A549 treated with GW870086 at 1 μM for 4 hours (cell line): ENCODE data around the gene LILRB5. TPM values are rescaled to one million over a fixed set of nuclear protein-coding genes. Genes with fewer than 3 reads are reported as not detected.

ENCODE experiments used
- total RNA-seq: library from RNA; stranded (reverse); fragments of 200-300 nt; extraction: Qiagen RNA extraction; gene quantifications from 5 replicates; pipeline ENCODE4 v1.2.3, GENCODE V29; 2022; ENCODE audit warnings: low read depth

The LILRB5 gene
- 0.05 to 0.15 TPM (median 0.05 TPM) in 4 of 5 replicates, not detected in the other for total RNA-seq

GRCh38 chr19:54257116-54257480 is at the start of gene LILRB5:
TSS of gene LILRB5 (minus strand) at chr19:54257273. CDS start at chr19:54257193, 80 bp downstream.

DNA sequence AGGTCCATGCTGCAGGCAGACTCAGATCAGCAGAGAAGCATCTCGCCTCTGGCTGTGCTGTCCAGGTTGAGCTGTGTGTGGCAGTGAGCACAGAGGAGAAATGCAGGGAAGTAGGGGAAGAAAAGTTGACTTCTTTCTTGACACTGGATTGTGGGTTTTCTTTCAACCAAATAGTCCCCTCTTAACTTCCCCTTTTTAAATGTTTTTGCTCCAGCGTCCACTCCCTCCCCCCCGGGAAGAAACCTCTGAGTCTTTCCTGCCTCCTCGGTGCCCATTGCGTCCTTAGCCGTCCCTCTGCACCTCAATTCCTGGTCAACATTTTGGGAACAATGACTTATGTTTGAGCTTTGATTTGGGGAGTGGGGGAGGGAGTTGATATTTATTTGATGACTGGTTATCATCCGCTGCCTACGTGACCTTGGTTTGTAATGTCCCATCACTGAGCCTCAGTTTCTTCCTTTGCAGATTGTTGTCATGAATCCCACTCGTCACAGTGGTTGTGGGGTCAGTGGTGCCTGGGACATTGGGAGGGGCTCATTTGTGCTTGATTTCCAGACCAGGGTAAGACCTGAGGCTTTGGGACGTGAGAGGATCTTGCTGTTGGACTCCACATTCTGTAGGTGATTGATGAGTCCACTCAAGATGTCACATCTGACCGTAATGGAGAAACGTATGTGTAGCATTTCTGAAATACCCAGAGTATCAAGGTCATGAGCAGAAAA is 24.1 kb upstream of the LILRB5 start, which contains the start of gene LILRB2:
TSS of gene LILRB2 (minus strand) at position 104 of the 722 bp plus-strand sequence. CDS start 614 bp downstream, outside the sequence.

GRCh38 chr19:54242646-54243045 is 14.4 kb downstream of the LILRB5 start, which contains the start of gene LILRA6:
TSS of gene LILRA6 (minus strand) at chr19:54242790.

DNA sequence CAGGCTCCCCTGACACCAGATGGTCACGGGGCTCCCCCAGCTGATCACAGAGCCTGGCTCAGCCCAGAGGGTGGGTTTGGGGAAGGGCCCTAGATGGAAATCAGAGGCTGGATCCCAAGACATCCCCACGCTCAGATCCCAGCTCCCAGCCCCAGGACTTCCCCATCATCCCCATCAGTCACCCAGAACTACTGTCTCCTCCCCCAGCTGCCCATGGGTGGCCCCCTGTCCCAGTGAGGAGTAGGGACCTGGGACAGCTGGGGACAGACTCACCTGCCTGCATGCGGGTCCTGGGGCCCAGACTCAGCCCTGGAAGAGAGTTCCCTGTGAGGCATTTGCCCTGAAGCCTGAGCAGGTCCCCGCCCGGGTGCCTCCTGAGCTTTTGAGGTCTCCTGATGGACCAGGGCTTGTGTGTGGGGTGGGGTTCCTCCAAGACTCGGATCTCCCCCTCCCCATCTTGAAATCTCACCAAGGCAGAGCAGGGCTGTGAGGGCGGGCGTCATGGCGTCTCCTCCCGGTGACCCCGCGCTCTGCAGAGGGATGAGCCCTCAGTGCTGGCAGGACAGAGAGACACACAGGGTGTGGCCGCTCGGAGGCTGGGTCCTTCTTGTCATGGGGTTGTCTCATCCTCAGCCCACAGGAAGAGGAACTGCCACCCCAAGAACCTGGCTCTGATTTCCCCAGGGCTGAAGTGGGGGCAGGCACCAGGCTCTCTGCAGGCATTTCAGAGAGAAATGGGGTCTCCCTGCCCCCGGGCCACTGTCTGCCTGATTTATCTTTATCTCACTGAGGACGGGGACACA is 34.4 kb downstream of the LILRB5 start, which contains the start of gene LILRB3:
TSS of gene LILRB3 (minus strand) at position 534 of the 803 bp plus-strand sequence. CDS start at position 503, 31 bp downstream.

Other genes with a start within 250 kb of the LILRB5 start
- 0.27 to 1.5 TPM (median 0.47 TPM) in 5 replicates for gene VSTM1, start 193.4 kb downstream of the LILRB5 start, total RNA-seq
- gene TARM1, start 175.9 kb downstream of the LILRB5 start, total RNA-seq: not detected in 5 replicates
- 0.17 to 0.44 TPM (median 0.23 TPM) in 5 replicates for gene OSCAR, start 156.5 kb downstream of the LILRB5 start, total RNA-seq
- gene NDUFA3, start 154.4 kb downstream of the LILRB5 start, total RNA-seq: 196 to 262 TPM (median 224 TPM) in 5 replicates
- gene TFPT, start 141.6 kb downstream of the LILRB5 start, total RNA-seq: 19.1 to 23.8 TPM (median 20.9 TPM) in 5 replicates
- gene PRPF31, start 141.5 kb downstream of the LILRB5 start, total RNA-seq: 104 to 119 TPM (median 115 TPM) in 5 replicates
- 44.4 to 68.3 TPM (median 63.5 TPM) in 5 replicates for gene CNOT3, start 119.5 kb downstream of the LILRB5 start, total RNA-seq
- 7.3 to 9.1 TPM (median 8.1 TPM) in 5 replicates for gene LENG1, start 97.6 kb downstream of the LILRB5 start, total RNA-seq
- 0.53 to 1.7 TPM (median 0.91 TPM) in 5 replicates for gene TMC4, start 84.1 kb downstream of the LILRB5 start, total RNA-seq
- 115 to 158 TPM (median 153 TPM) in 5 replicates for gene MBOAT7, start 67.7 kb downstream of the LILRB5 start, total RNA-seq
- 86.6 to 131 TPM (median 124 TPM) in 5 replicates for gene TSEN34, start 66.0 kb downstream of the LILRB5 start, total RNA-seq
- gene RPS9, start 56.4 kb downstream of the LILRB5 start, total RNA-seq: 2,157 to 2,797 TPM (median 2,191 TPM) in 5 replicates
- 0.20 to 0.59 TPM (median 0.31 TPM) in 5 replicates for gene LILRB3, start 34.3 kb downstream of the LILRB5 start, total RNA-seq
- gene LILRA6, start 14.5 kb downstream of the LILRB5 start, total RNA-seq: not detected in 5 replicates
- 0.06 to 0.24 TPM (median 0.12 TPM) in 4 of 5 replicates, not detected in the other for gene LILRB2, start 23.8 kb upstream of the LILRB5 start, total RNA-seq
- gene LILRA5, start 55.9 kb upstream of the LILRB5 start, total RNA-seq: not detected in 5 replicates
- not detected in 5 replicates for gene LILRA4, start 81.9 kb upstream of the LILRB5 start, total RNA-seq
- 0.18 TPM in 1 of 5 replicates, not detected in the others for gene LAIR1, start 107.7 kb upstream of the LILRB5 start, total RNA-seq
- gene TTYH1, start 158.2 kb upstream of the LILRB5 start, total RNA-seq: 0.21 to 0.30 TPM (median 0.25 TPM) in 4 of 5 replicates, not detected in the other
- 78.1 to 131 TPM (median 107 TPM) in 5 replicates for gene LENG8, start 191.9 kb upstream of the LILRB5 start, total RNA-seq
- gene LENG9, start 206.5 kb upstream of the LILRB5 start, total RNA-seq: 4.8 to 6.6 TPM (median 6.4 TPM) in 5 replicates
- 0.17 to 0.36 TPM in 2 of 5 replicates, not detected in the others for gene CDC42EP5, start 216.0 kb upstream of the LILRB5 start, total RNA-seq
- not detected in 5 replicates for gene LAIR2, start 245.6 kb upstream of the LILRB5 start, total RNA-seq